Measurements from ENCODE around the gene MAP3K13.
"Not testable (repeated sequence)": the region's sequence is repeated elsewhere in the genome, so short reads cannot be mapped to it uniquely, and the experiment has no call there.

MAP3K13 gene

DNA sequence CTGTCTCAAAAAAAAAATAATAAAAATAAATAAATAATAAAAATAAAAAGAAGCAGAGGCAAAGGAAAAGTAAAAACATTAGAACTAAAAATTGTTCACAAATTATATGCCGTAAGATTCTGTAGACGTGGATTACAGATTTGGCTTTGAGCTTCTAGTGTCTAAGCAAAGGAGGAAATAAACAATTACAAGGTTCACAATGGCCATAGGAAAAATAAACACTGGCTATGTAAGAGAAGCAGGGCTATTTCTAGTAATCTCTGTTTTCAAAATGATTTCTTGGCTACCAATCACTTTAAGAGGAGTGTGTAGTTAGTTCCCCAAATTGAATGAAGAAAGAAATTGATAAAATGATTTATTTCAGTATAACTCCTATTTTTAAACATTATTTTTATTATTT is 81.4 kb downstream of the MAP3K13 start:
- H3K4me3 ChIP-seq (ENCODE audit: insufficient read depth, low read length, poor library complexity, severe bottlenecking) = no peak overlapping the region
- H3K9me3 ChIP-seq (ENCODE audit: insufficient read depth, low read length) = no peaks in the 10 kb centered on the region
- TF ChIP-seq EZH2phosphoT487 (conservative IDR thresholded peaks at IDR 0.05; ENCODE audit: low read length) = no peak
- TF ChIP-seq, protein P1, sequence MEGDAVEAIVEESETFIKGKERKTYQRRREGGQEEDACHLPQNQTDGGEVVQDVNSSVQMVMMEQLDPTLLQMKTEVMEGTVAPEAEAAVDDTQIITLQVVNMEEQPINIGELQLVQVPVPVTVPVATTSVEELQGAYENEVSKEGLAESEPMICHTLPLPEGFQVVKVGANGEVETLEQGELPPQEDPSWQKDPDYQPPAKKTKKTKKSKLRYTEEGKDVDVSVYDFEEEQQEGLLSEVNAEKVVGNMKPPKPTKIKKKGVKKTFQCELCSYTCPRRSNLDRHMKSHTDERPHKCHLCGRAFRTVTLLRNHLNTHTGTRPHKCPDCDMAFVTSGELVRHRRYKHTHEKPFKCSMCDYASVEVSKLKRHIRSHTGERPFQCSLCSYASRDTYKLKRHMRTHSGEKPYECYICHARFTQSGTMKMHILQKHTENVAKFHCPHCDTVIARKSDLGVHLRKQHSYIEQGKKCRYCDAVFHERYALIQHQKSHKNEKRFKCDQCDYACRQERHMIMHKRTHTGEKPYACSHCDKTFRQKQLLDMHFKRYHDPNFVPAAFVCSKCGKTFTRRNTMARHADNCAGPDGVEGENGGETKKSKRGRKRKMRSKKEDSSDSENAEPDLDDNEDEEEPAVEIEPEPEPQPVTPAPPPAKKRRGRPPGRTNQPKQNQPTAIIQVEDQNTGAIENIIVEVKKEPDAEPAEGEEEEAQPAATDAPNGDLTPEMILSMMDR (IDR thresholded peaks at IDR 0.05; ENCODE audit: insufficient read depth, low read length, poor library complexity, severe bottlenecking) = no peak
- H3K27me3 ChIP-seq (ENCODE audit: low read length) = no peaks in the 10 kb centered on the region
- no peaks in the 10 kb centered on the region for H3K79me2 ChIP-seq (ENCODE audit: insufficient read depth, low read length)
- no peak overlapping the region for H3K4me2 ChIP-seq (ENCODE audit: low read depth, low read length, poor library complexity, severe bottlenecking)
- H3F3A ChIP-seq (ENCODE audit: insufficient read depth) = no peaks in the 10 kb centered on the region
- H2AFZ ChIP-seq (ENCODE audit: low read depth, low read length, severe bottlenecking) = no peak overlapping the region
- no peaks in the 10 kb centered on the region for H3K9me2 ChIP-seq (replicated peaks; ENCODE audit: insufficient read depth, low read length)
- H3K9ac ChIP-seq (ENCODE audit: low read length) = no peak overlapping the region
- H4K20me1 ChIP-seq (ENCODE audit: low read depth, low read length) = no peaks in the 10 kb centered on the region
- no peaks in the 10 kb centered on the region for H3K36me3 ChIP-seq (ENCODE audit: low read length)
- H3K27ac ChIP-seq (ENCODE audit: low read depth, low read length) = no peak overlapping the region

DNA sequence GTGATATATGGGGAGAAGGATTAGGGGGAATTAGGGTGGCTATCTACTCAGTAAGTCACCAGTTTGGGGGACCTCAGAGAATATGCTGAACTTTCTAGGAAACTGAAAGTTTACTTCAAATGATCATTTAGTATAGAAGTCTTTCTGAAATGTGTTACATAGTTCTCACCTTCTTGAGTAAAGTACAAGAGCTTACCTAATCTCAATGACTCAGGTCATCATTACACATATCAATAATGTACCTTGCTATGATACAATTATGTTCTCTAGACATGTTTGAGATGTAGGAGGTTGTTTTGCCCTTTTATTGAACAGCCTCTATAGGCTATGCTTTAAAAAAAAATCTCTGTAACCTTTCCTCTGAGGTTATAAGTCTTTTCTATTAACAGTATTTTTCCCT is 85.2 kb downstream of the MAP3K13 start:
- H3K27ac ChIP-seq (ENCODE audit: low read depth, low read length) = no peak overlapping the region
- no peak overlapping the region for H2AFZ ChIP-seq (ENCODE audit: low read depth, low read length, severe bottlenecking)
- H3K4me2 ChIP-seq (ENCODE audit: low read depth, low read length, poor library complexity, severe bottlenecking) = no peak overlapping the region
- no peaks in the 10 kb centered on the region for H3K79me2 ChIP-seq (ENCODE audit: insufficient read depth, low read length)
- no peaks in the 10 kb centered on the region for H3K27me3 ChIP-seq (ENCODE audit: low read length)
- H3K36me3 ChIP-seq (ENCODE audit: low read length) = no peaks in the 10 kb centered on the region
- no peak overlapping the region for H3K4me3 ChIP-seq (ENCODE audit: insufficient read depth, low read length, poor library complexity, severe bottlenecking)
- no peaks in the 10 kb centered on the region for H3K9me3 ChIP-seq (ENCODE audit: insufficient read depth, low read length)
- no peaks in the 10 kb centered on the region for H3K9me2 ChIP-seq (replicated peaks; ENCODE audit: insufficient read depth, low read length)
- no peaks in the 10 kb centered on the region for H4K20me1 ChIP-seq (ENCODE audit: low read depth, low read length)
- H3F3A ChIP-seq (ENCODE audit: insufficient read depth) = no peaks in the 10 kb centered on the region
- H3K9ac ChIP-seq (ENCODE audit: low read length) = no peak overlapping the region
- TF ChIP-seq EZH2phosphoT487 (conservative IDR thresholded peaks at IDR 0.05; ENCODE audit: low read length) = no peak
- TF ChIP-seq, protein P1 (IDR thresholded peaks at IDR 0.05; ENCODE audit: insufficient read depth, low read length, poor library complexity, severe bottlenecking) = no peak

DNA sequence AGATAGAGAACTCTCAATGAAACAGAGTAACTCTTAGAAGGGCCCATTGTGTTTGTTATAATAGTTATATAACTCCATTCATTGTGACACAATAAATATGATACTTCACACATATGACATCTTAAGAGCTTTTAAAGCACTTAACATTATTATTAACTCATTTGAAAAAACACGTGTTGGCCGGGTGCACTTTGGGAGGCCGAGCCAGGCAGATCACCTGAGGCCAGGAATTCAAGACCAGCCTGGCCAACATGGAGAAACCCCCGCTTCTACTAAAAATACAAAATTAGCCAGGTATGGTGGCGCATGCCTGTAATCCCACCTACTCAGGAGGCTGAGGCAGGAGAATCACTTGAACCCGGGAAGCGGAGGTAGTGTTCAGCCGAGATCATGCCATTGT is 88.5 kb downstream of the MAP3K13 start:
- H3K4me2 ChIP-seq (ENCODE audit: low read depth, low read length, poor library complexity, severe bottlenecking); H2AFZ ChIP-seq (ENCODE audit: low read depth, low read length, severe bottlenecking); H3K4me3 ChIP-seq (ENCODE audit: insufficient read depth, low read length, poor library complexity, severe bottlenecking); H3K36me3 ChIP-seq (ENCODE audit: low read length); H3K27me3 ChIP-seq (ENCODE audit: low read length); H3K9me2 ChIP-seq (replicated peaks; ENCODE audit: insufficient read depth, low read length); H3K79me2 ChIP-seq (ENCODE audit: insufficient read depth, low read length); H3K9me3 ChIP-seq (ENCODE audit: insufficient read depth, low read length); H3F3A ChIP-seq (ENCODE audit: insufficient read depth); H3K9ac ChIP-seq (ENCODE audit: low read length); H4K20me1 ChIP-seq (ENCODE audit: low read depth, low read length); H3K27ac ChIP-seq (ENCODE audit: low read depth, low read length): not testable (repeated sequence)

DNA sequence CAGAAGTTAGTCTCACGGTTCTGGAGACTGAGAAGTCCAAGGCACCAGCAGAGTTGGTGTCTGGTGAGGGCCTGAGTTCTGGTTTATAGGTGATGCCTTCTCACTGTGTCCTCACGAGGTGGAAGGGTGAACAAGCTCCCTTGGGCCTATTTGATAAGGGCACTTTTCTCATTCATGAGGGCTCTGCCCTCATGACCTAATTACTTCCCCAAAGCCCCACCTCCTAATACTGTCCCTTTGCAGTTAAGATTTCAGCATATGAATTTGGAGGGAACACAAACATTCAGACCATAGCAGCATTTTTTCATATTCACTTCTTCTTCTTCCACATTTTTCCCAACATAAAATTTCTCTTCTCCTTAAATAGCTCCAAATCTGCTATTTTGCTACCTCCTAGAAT is 94.4 kb downstream of the MAP3K13 start:
- Histone ChIP-seq H3K9me2 (replicated peaks; ENCODE audit: insufficient read depth, low read length) (no peaks in the 10 kb centered on the region), H3K4me2 (ENCODE audit: low read depth, low read length, poor library complexity, severe bottlenecking) (no peak overlapping the region), H3K27ac (ENCODE audit: low read depth, low read length) (no peak overlapping the region), H3F3A (ENCODE audit: insufficient read depth) (no peaks in the 10 kb centered on the region), H3K79me2 (ENCODE audit: insufficient read depth, low read length) (no peaks in the 10 kb centered on the region), H3K9me3 (ENCODE audit: insufficient read depth, low read length) (no peaks in the 10 kb centered on the region), H3K9ac (ENCODE audit: low read length) (no peak overlapping the region), H3K4me3 (ENCODE audit: insufficient read depth, low read length, poor library complexity, severe bottlenecking) (no peak overlapping the region), H3K27me3 (ENCODE audit: low read length) (no peaks in the 10 kb centered on the region), H2AFZ (ENCODE audit: low read depth, low read length, severe bottlenecking) (no peak overlapping the region), H3K36me3 (ENCODE audit: low read length) (no peaks in the 10 kb centered on the region), H4K20me1 (ENCODE audit: low read depth, low read length) (no peaks in the 10 kb centered on the region)
- TF ChIP-seq, protein P1 (IDR thresholded peaks at IDR 0.05; ENCODE audit: insufficient read depth, low read length, poor library complexity, severe bottlenecking) = no peak
- TF ChIP-seq EZH2phosphoT487 (conservative IDR thresholded peaks at IDR 0.05; ENCODE audit: low read length) = no peak
